DOHH2 (cell line): Measurements from ENCODE around the gene PMS1.

Source experiments
- H3F3A ChIP-seq: fragments of 200-600 bp; sonication (generic), shearing (Covaris generic); 2 replicates; pipeline ENCODE4 v1.6.0; 2016; ENCODE audit warnings: antibody characterized with exemption, mild to moderate bottlenecking; ENCODE audit not compliant: control insufficient read depth, insufficient read depth
- H3K27ac ChIP-seq: fragments of 200-600 bp; sonication (generic); 2 replicates; pipeline ENCODE4 v1.5.1; 2014; ENCODE audit warnings: low read depth, mild to moderate bottlenecking, low read length, moderate library complexity
- H3K27me3 ChIP-seq: fragments of 200-600 bp; sonication (generic); 2 replicates; pipeline ENCODE4 v1.6.1; 2014; ENCODE audit warnings: mild to moderate bottlenecking, low read length, mixed read lengths; ENCODE audit not compliant: control insufficient read depth
- H3K36me3 ChIP-seq: fragments of 200-600 bp; sonication (generic); 2 replicates; pipeline ENCODE4 v1.6.1; 2014; ENCODE audit warnings: mild to moderate bottlenecking, low read length, moderate library complexity, mixed read lengths; ENCODE audit not compliant: control insufficient read depth
- H3K4me1 ChIP-seq: fragments of 200-600 bp; sonication (generic); 2 replicates; pipeline ENCODE4 v1.6.1; 2014; ENCODE audit warnings: mild to moderate bottlenecking, low read length, mixed read lengths; ENCODE audit not compliant: control insufficient read depth
- H3K4me2 ChIP-seq: fragments of 200-600 bp; sonication (generic); 2 replicates; pipeline ENCODE4 v1.6.0; 2014; ENCODE audit warnings: mild to moderate bottlenecking, low read length, moderate library complexity
- H3K4me3 ChIP-seq: fragments of 200-600 bp; sonication (generic); 2 replicates; pipeline ENCODE4 v1.5.1; 2014; ENCODE audit warnings: mild to moderate bottlenecking, low read length, mixed read lengths
- H3K79me2 ChIP-seq: fragments of 200-600 bp; sonication (generic); 2 replicates; pipeline ENCODE4 v1.6.1; 2014; ENCODE audit warnings: mild to moderate bottlenecking, low read length, mixed read lengths; ENCODE audit not compliant: control insufficient read depth
- H3K9me2 ChIP-seq: fragments of 200-600 bp; sonication (generic); replicated peaks from 2 replicates; pipeline ENCODE4 v1.6.1; 2014; ENCODE audit warnings: mild to moderate bottlenecking, low read length, mixed read lengths; ENCODE audit not compliant: control insufficient read depth
- H3K9me3 ChIP-seq: fragments of 200-600 bp; sonication (generic); 2 replicates; pipeline ENCODE4 v1.6.1; 2014; ENCODE audit warnings: antibody characterized with exemption, low read length, mixed read lengths; ENCODE audit not compliant: control insufficient read depth, insufficient read depth
- H4K20me1 ChIP-seq: fragments of 200-600 bp; sonication (generic); 2 replicates; pipeline ENCODE4 v1.6.0; 2014; ENCODE audit warnings: low read depth, mild to moderate bottlenecking, antibody characterized with exemption, low read length, moderate library complexity; ENCODE audit not compliant: control insufficient read depth, insufficient read depth
- EZH2phosphoT487 ChIP-seq: fragments of 200-600 bp; sonication (generic); IDR thresholded peaks from 2 replicates; pipeline ENCODE4 v1.6.1; 2017; ENCODE audit warnings: borderline replicate concordance, mild to moderate bottlenecking, antibody characterized with exemption, low read length, moderate library complexity, mixed read lengths
- TF ChIP-seq, protein P1 (sequence below): fragments of 200-600 bp; sonication (generic); IDR thresholded peaks from one replicate; pipeline ENCODE4 v1.5.1; 2014; ENCODE audit warnings: antibody characterized with exemption, mild to moderate bottlenecking, low read depth, low read length; ENCODE audit not compliant: poor library complexity, severe bottlenecking

The PMS1 gene

DNA sequence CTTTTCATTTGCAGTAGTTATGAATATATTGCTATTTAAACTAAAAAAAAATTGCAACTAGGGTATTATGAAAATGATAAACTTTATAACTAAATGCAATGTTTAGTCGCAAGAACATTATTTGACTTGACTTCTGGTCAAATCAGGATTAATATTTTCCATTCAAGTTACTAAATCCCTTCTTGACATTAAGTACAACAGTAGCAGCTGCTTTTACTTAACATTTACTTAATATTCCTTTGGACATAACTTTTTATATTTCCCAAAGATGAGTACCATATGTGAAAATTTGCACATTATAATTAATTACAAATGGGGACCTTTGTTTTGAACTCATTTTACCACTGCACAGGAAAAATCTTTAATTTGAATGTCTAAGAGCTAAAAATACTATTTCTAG, 74.0 kb downstream of the PMS1 start:
- Histone ChIP-seq H3K27me3 (no peaks in the 10 kb centered on the region), H3K4me2 (no peak overlapping the region), H3K27ac (no peak overlapping the region), H4K20me1 (no peaks in the 10 kb centered on the region), H3K9me2 (no peaks in the 10 kb centered on the region), H3K79me2 (no peaks in the 10 kb centered on the region), H3K4me3 (no peak overlapping the region), H3K9me3 (no peaks in the 10 kb centered on the region), H3K4me1 (no peaks in the 10 kb centered on the region), H3K36me3 (peaks cover 43% of the 10 kb centered on the region), H3F3A (no peaks in the 10 kb centered on the region)
- TF ChIP-seq EZH2phosphoT487: no peak
- TF ChIP-seq, protein P1, sequence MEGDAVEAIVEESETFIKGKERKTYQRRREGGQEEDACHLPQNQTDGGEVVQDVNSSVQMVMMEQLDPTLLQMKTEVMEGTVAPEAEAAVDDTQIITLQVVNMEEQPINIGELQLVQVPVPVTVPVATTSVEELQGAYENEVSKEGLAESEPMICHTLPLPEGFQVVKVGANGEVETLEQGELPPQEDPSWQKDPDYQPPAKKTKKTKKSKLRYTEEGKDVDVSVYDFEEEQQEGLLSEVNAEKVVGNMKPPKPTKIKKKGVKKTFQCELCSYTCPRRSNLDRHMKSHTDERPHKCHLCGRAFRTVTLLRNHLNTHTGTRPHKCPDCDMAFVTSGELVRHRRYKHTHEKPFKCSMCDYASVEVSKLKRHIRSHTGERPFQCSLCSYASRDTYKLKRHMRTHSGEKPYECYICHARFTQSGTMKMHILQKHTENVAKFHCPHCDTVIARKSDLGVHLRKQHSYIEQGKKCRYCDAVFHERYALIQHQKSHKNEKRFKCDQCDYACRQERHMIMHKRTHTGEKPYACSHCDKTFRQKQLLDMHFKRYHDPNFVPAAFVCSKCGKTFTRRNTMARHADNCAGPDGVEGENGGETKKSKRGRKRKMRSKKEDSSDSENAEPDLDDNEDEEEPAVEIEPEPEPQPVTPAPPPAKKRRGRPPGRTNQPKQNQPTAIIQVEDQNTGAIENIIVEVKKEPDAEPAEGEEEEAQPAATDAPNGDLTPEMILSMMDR: no peak

DNA sequence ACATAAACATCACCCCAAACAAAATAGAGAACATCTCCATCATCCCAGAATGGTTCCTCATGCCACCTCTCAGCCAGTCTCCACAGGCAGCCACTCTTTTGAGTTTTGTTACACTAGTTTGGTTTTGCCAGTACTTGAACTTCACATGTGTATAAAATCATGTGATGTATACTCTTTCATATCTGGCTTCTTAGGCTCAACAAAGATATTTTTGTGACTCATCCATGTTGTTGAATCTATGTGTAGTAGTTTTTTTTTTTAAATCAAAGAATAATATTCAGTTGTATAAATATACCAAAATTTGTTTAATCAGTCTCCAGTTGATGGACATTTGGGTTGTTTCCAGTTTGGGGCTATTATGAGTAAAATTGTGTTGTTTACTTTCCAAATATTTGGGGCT, 75.9 kb downstream of the PMS1 start:
- Histone ChIP-seq H3K9me3 (no peaks in the 10 kb centered on the region), H3K4me2 (no peak overlapping the region), H3K27ac (no peak overlapping the region), H3K36me3 (peaks cover 40% of the 10 kb centered on the region), H3K4me1 (0 out of 2 replicates have a peak, but pooled peaks cover under 1% of the 10 kb centered on the region), H3K79me2 (no peaks in the 10 kb centered on the region), H3K4me3 (no peak overlapping the region), H3F3A (no peaks in the 10 kb centered on the region), H3K27me3 (no peaks in the 10 kb centered on the region), H3K9me2 (no peaks in the 10 kb centered on the region), H4K20me1 (no peaks in the 10 kb centered on the region)
- TF ChIP-seq, protein P1: no peak
- no peak for TF ChIP-seq EZH2phosphoT487

DNA sequence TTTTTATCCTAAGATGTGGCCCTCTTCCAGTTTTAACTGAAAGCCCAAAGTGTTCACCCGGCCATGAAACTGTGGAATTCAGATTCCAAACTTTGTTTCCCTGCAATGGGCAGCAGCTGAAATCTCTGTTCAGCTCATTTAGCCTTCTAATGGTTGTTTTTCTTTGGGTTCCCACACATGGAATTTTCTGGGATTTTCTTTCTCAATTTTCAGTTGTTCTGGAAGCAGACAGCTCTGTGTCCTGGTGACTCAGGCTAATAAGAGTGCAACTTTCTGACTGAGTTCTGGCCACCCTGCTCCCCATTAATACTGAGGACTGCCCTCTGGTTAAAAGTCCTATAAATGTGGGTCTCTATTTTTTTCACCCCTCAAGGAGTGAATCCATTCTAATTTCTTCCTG, 78.5 kb downstream of the PMS1 start:
- H3K4me1 ChIP-seq: peaks cover 6% of the 10 kb centered on the region; the same call in 1 of the 2 replicates
- H3F3A ChIP-seq: no peaks in the 10 kb centered on the region
- no peaks in the 10 kb centered on the region for H3K9me3 ChIP-seq
- H3K79me2 ChIP-seq: no peaks in the 10 kb centered on the region
- H3K9me2 ChIP-seq: no peaks in the 10 kb centered on the region
- H3K36me3 ChIP-seq: peaks cover 37% of the 10 kb centered on the region
- no peak for TF ChIP-seq EZH2phosphoT487
- TF ChIP-seq, protein P1: no peak
- no peak overlapping the region for H3K4me3 ChIP-seq
- H3K4me2 ChIP-seq: no peak overlapping the region
- no peaks in the 10 kb centered on the region for H4K20me1 ChIP-seq
- no peaks in the 10 kb centered on the region for H3K27me3 ChIP-seq
- H3K27ac ChIP-seq: no peak overlapping the region
